HG03342 (cell line): ENCODE measurements around the gene LRMDA.
"Not testable (repeated sequence)": the region's sequence is repeated elsewhere in the genome, so short reads cannot be mapped to it uniquely, and the experiment has no call there.

Experiments used
- ATAC-seq: cut with Tn5 transposase; IDR thresholded peaks from one replicate; pipeline ENCODE4 v1.9.1; 2021; ENCODE audit warnings: mild to moderate bottlenecking, moderate library complexity; ENCODE audit not compliant: unreplicated experiment

The LRMDA gene

GRCh38 chr10:75733135-75733890 lies 301.9 kb downstream of the LRMDA start:
- ATAC-seq, result no peak

DNA sequence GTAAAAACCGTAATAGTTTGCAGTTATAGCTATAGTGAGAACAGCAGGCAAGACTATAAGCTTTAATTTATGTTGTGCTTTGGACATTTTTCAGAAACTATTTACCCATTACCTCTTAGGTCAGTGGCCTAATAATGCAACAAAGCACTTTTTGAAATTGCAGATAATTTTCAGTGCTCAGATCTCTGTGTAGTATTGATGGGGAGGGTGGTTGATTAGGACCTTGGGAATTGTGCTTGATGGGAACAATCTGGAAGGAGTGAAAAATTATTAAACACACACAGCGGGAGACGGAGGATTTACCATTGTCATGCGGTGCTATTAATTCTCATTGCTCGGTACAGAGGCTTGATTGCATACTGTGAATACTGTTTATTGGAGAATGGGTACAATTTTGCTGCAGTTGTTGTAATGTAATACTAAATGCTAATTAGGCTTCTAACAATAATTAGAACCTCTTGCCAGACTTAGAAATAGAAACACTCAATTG lies 304.8 kb downstream of the LRMDA start:
- ATAC-seq, result no peak

DNA sequence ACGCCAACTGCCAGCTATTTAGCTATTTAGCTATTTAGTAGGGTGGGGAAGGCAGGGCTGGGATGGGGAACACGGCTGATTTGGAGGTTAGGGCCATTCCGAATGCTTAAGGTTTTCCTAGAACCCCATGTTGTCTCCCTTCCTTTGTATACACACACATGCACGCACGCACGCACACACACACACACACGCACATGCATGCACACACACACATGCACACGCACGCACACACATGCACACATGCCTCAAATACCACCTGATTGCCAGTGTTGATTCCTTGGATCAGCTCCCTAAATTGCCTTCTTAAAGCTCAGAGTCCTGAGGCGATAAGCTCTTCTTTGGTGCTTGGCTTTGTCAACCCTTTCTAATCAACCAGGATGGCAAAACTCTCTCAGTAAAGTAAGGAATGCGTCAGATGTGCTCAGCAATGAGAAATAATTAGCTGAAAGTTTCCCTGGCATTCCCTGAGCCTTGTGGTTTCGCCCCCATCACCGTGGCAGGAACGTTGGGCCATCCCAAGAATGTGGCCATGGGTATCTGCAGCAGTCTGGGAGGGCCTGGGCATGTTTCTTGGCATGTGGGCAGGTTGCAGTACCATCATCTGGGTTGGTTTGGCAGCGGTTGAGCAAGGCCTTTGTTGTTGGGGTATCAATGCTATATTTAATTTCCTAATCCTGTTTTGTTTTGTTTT lies 305.6 kb downstream of the LRMDA start:
- no peak for ATAC-seq

GRCh38 chr10:75737580-75737949 lies 306.1 kb downstream of the LRMDA start:
- ATAC-seq, result no peak

DNA sequence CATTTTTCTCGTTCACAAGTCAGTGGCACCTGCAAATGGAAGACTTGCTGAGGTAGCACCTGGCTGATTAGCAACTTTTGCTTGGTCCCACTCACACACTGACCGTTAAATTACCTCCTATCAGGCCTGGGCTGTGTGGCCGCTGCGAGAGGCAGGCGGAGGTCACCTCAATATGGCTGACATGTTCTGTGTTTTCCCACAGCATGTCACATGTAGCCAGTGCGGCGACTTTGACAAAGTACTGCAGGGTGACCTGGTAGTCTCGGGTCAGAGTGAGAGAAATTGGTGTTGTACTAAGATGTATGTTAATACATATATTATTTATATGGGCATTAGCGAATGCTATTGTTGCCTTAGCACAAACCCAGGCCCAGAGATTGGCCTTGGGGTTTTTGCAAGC lies 307.5 kb downstream of the LRMDA start:
- no peak for ATAC-seq

- no peak for ATAC-seq
Observed at GRCh38 chr10:75739414-75740143, 308.2 kb downstream of the LRMDA start.

- no peak for ATAC-seq
Observed at GRCh38 chr10:75740541-75740940, 309.1 kb downstream of the LRMDA start.

- no peak for ATAC-seq
Observed at GRCh38 chr10:75742355-75742754, 310.9 kb downstream of the LRMDA start.

DNA sequence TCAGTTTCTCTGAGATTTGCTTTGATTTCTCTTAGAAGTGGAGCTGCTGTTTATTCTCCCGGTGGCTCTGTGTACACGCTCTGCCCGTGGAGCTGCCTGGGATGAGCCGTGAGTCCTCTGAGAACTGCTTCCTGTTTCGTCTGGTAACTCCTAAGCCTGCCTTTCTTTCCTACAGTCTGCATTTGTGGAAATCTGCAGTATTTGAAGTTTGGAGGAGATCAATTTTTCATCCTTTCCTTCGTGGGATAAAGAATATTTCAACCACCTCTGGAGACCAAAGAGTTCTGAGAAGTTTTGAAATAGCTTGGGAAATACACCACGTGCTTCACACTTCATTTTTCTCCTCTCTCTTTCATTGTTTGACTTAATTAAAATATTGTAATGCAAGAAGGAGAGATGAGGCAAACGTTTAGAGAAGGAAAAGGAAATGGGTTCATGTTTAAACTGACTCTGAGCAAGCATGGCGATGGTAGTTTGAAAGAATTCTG lies 311.9 kb downstream of the LRMDA start:
- no peak for ATAC-seq

- no peak for ATAC-seq
Observed at GRCh38 chr10:75744261-75744660, 312.8 kb downstream of the LRMDA start.

- no peak for ATAC-seq
Observed at GRCh38 chr10:75746356-75746755, 314.9 kb downstream of the LRMDA start.

DNA sequence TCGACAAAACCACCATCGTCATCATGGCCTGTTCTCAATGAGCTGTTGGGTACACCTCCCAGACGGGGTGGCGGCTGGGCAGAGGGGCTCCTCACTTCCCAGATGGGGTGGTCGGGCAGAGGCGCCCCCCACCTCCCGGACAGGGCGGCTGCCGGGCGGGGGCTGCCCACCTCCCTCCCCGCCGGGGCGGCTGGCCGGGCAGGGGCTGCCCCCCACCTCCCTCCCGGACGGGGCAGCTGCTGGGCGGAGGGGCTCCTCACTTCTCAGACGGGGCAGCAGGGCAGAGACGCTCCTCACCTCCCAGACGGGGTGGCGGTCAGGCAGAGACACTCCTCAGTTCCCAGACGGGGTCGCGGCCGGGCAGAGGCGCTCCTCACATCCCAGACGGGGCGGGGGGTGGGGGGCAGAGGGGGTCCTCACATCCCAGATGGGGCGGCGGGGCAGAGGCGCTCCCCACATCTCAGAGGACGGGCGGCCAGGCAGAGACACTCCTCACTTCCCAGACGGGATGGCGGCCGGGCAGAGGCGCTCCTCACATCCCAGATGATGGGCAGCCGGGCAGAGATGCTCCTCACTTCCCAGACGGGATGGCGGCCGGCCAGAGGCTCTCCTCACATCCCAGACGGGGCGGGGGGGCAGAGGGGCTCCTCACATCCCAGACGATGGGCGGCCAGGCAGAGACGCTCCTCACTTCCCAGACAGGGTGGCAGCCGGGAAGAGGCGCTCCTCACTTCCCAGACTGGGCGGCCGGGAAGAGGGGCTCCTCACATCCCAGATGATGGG lies 318.9 kb downstream of the LRMDA start:
- not testable (repeated sequence) for ATAC-seq

DNA sequence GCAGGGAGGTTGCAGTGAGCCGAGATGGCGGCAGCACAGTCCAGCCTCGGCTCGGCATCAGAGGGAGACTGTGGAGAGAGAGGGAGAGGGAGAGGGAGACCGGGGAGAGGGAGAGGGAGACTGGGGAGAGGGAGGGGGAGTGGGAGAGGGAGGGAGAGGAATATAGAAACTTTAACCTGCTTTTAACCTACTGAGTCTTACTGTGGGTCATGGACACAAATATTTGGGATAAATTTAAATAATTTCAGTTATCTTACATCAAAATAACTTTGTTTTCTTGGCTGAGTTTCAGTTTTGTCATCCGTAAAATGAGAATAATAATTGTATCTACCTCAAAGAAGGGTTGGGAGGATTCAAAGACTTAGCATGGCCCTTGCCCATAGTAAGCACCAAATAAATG lies 319.8 kb downstream of the LRMDA start:
- no peak for ATAC-seq

DNA sequence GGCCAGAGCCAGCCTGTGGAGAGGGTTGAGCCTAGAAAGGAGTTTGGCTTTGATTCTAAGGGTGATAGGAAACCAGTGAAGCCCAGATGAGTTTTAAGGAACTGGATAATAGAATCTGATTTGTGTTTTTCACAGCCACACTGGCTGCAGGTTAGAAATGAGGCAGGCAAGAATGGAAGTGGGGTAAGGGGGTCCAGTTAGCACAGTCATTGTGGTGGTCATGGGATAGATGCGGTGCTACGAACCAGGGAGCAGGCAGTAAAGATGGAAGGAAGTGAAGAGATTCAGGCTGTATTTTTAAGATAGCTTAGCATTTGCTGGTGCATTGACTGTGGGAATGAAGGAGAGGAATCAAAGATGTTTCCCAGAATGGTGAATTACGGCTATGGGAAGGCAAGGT lies 322.2 kb downstream of the LRMDA start:
- ATAC-seq, result no peak

DNA sequence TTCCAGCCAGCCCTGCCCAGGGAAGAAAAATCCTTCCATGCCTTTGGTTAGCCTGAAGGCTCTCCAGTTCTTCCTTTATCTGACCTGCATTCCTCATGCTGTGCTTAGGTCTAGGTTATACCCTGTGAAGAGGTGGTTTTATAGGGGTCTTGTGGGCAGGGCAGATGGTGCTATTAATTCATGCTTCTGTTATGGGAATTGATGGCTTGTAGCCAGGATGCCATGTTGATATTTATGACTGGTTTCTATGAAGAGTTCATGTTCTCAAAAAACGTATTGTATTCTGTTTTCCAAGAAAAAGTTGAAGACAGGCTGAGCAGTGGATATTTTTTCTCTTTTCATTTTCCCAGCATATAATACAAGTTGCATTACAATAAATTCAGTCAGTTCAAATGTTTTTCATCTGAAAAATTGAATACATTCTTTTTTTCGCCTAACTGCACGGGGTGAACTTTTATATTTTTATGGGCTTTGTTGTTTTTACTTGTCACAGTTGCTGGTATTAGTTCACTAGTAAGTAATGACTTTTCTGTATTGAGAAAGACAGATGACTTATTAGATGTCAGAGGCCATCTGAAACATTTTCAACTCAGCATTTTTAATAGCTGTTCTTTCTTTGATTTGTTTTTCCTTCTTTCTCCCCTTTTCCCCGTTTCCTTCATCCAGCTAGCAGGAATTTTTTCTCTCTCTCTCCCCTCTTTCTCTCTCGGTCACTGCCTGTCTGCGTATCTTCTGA lies 322.8 kb downstream of the LRMDA start:
- ATAC-seq, result no peak

DNA sequence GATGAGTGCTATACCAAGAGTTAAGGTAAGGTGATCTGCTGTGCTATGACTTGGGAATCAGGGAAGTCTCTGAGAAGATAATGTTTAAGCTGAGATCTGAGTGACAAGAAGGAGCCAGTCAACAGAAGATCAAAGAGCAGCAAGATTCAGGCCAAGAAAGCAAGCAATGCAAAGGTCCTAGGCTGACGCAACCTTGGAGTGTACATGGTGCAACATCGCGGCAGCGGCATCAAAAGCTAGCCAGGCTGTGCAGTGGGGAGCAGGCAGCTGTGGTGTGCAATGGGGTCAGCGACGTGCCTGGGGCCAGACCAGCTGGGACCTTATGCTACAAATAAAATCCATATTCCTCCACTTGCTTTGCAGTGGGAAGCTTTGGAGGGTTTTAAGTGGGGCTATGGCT lies 324.1 kb downstream of the LRMDA start:
- ATAC-seq, result no peak

DNA sequence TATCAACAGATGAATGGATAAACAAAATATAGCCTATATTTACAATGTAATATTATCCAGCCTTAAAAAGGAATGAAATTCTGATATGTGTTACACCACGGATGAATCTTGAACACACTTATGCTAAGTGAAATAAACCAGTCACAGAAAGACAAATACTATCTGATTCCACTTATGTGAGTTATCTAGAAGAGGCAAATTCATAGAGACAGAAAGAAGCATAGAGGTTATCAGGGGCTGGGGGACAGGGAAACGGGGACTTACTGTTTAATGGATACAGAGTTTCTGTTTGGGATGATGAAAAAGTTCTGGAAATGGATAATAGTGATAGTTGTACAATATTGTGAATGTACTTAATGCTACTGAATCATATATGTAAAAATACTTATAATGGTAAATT lies 329.9 kb downstream of the LRMDA start:
- no peak for ATAC-seq

- ATAC-seq, result no peak
Observed at GRCh38 chr10:75762431-75762802, 331.0 kb downstream of the LRMDA start.

GRCh38 chr10:75763652-75764051 lies 332.2 kb downstream of the LRMDA start:
- ATAC-seq, result no peak
